GM10248 (cell line): Measurements from ENCODE around the gene FAM118A.
"Not testable (repeated sequence)": the region's sequence is repeated elsewhere in the genome, so short reads cannot be mapped to it uniquely, and the experiment has no call there.

Source experiments
- CTCF ChIA-PET: fragments of 300-600 bp; sonication (Branson Sonifier 250); formaldehyde crosslinking; extraction: SDS; loops from one replicate; lab custom pipeline; 2021; ENCODE audit warnings: antibody characterized with exemption; lab: Yijun Ruan, JAX
- POLR2A ChIA-PET: fragments of 350-650 bp; sonication (Branson Sonifier 250); formaldehyde crosslinking; extraction: SDS; loops from one replicate; lab custom pipeline; 2020; ENCODE audit warnings: antibody characterized with exemption; lab: Yijun Ruan, JAX
- DNase-seq: peaks from one replicate; pipeline ENCODE4 v3.0.0; 2012; ENCODE audit errors: extremely low spot score
- TF ChIP-seq, protein P1 (sequence below): IDR thresholded peaks from 2 replicates; pipeline ENCODE4 v1.5.1; 2012; ENCODE audit warnings: mild to moderate bottlenecking, low read depth; ENCODE audit errors: extremely low read depth, missing control alignments, control extremely low read depth

FAM118A gene

DNA sequence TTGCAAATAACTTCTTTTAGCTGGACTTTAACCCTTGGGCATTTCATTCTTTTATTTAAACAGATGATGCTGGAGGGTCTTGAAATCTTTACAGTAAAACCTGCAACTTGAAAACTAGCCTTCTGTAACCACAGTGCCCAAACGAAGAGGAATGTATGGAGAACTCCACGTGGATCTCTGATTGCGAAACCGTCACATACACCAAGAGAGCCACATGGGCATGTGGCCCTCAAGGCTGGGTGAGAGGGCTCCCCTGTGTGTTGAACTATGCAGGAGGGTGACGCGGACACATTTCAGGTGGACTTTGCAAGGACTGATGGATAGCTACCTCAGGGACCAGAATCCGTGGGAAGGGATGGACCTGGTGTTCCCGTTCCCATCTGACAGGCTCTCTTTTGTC lies 30.6 kb downstream of the FAM118A start:
- POLR2A ChIA-PET, result no interaction called here
- CTCF ChIA-PET, result no interaction called here

DNA sequence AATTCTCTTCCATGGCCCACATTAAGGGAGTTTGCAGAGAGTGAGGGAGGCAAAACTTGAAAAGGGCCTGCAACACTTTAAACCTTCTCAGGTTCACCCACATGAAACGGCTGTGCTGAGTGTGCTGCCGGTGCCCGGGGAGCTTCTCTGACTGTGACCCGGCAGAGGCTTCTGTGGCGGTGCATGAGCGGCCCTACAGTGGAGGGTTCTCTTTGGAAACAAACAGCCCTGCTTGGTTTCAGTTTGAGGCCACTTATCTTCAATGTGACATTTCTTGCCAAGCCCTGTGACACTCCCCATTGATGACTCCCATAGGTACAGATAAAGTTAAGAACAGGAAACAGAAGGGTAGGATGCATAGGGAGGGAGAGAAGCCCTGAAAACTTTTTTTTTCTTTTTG lies 31.8 kb downstream of the FAM118A start:
- ChIA-PET POLR2A (no interaction called here), CTCF (interaction anchor here (0.9 kb wide), 1 partner anchor 16 kb away, joined by 3 read pairs; no protein-coding TSS in a partner anchor)
- TF ChIP-seq, protein P1, sequence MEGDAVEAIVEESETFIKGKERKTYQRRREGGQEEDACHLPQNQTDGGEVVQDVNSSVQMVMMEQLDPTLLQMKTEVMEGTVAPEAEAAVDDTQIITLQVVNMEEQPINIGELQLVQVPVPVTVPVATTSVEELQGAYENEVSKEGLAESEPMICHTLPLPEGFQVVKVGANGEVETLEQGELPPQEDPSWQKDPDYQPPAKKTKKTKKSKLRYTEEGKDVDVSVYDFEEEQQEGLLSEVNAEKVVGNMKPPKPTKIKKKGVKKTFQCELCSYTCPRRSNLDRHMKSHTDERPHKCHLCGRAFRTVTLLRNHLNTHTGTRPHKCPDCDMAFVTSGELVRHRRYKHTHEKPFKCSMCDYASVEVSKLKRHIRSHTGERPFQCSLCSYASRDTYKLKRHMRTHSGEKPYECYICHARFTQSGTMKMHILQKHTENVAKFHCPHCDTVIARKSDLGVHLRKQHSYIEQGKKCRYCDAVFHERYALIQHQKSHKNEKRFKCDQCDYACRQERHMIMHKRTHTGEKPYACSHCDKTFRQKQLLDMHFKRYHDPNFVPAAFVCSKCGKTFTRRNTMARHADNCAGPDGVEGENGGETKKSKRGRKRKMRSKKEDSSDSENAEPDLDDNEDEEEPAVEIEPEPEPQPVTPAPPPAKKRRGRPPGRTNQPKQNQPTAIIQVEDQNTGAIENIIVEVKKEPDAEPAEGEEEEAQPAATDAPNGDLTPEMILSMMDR, result no peak
- no peak for DNase-seq

More for the DNA sequence above, 30.6 kb downstream of the FAM118A start:
- TF ChIP-seq, protein P1, result no peak
- no peak for DNase-seq

DNA sequence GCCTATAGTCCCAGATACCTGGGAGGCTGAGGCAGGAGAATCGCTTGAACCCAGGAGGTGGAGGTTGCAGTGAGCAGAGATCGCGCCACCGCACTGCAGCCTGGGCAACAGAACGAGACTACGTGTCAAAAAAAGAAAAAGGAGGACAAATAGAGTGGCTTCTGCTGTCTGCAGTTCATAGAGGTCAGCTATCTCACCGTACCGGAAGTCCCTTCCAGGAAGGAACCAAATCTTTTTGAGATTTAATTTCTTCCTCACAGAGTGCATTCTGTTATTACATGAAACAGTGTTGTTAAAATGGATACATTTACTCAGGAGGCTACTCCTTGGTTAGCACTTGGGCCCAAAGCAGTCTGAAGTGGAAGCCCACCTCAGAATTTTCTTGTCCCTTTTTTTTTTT lies 33.4 kb downstream of the FAM118A start:
- TF ChIP-seq, protein P1, result no peak
- POLR2A ChIA-PET, result no interaction called here
- CTCF ChIA-PET, result interaction anchor here (0.9 to 1.5 kb wide), 2 partner anchors 9 to 60 kb away, joined by 3 to 4 read pairs; no protein-coding TSS in a partner anchor
- no peak for DNase-seq

DNA sequence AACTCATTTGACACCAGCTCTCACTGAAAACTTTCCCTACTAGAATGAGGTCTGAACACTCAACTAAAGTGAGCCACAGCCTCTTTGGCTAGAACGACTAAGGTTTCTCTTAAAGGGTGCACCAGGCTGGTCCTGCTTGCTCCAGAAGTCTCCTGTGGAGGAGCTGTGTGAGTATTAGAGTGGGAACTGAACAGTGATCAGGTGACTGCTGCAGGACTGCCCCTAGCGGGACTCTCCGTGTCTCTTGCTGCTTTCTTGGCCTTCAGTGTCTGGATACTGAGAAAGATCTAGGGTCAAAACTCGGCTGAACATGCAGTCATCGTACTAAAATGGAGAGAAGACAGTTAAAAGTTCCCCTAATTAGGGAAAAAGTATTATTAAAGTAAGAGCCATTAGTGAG lies 34.6 kb downstream of the FAM118A start:
- ChIA-PET CTCF (interaction anchor here (1.5 kb wide), 1 partner anchor 58 kb away, joined by 3 read pairs; no protein-coding TSS in a partner anchor), POLR2A (no interaction called here)
- DNase-seq, result peak; percentile 15
- TF ChIP-seq, protein P1, result no peak

DNA sequence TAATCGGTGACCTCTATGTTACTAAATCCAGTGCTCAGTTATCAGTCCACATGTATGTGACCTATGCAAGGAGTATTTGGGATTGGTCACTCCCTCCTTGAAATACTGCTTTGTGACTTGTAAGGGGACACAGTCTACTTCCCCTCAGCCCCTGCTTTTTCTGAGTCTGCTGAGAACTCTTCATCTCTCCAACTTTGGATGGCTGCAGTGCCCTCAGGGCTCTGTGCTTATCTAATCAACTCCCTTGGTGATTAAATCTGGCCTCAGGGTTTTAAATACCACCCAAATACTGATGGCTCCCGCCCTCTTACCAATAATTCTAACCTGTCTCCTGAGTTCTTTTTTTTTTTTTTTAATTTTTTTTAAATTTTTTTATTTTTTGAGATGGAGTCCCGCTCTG lies 40.2 kb downstream of the FAM118A start:
- ChIA-PET POLR2A (no interaction called here), CTCF (no interaction called here)
- TF ChIP-seq, protein P1, result no peak
- no peak for DNase-seq

DNA sequence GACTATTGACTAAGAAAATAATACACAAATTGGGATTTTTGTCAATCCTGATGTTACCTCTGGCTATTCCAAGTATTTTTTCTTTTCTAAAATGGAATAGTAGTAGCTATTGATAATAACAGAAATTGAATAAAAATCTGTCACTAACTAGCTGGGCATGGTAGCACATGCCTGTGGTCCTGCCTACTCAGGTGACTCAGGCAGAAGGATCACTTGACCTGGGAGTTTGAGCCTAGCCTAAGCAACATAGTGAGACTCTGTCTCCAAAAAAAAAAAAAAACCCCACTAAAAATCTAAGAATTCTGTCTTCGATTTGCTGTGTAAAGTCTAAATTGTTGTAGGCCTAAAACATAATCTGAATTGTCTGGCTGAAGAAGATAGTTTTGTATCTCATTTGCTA lies 42.2 kb downstream of the FAM118A start:
- ChIA-PET CTCF (no interaction called here), POLR2A (no interaction called here)
- TF ChIP-seq, protein P1, result no peak
- DNase-seq, result no peak

DNA sequence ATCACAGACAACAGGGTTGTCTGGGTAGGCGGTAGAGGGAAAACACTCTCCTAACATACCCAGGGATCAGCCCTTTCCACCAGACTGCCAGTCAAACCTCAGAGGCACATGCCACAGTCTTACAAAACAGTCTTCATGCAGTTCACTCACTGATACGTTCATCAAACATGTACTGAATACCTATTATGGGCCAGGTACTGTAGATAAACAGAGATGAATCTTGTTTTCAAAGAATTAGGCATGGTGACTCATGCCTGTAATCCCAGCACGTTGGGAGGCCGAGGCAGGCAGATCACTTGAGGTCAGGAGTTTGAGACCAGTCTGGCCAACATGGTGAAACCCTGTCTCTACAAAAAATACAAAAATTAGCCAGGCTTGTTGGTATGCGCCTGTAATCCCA lies 43.0 kb downstream of the FAM118A start:
- CTCF ChIA-PET, DNase-seq, POLR2A ChIA-PET: not testable (repeated sequence)
